EL (cell line): ENCODE data around the gene ZNF283.
"Not testable (repeated sequence)": the region's sequence is repeated elsewhere in the genome, so short reads cannot be mapped to it uniquely, and the experiment has no call there.

Experiments used
- DNase-seq: peaks from one replicate; pipeline ENCODE4 v3.0.0-alpha.2; 2016

The ZNF283 gene

GRCh38 chr19:43802216-43802951 lies 24.7 kb upstream of the ZNF283 start, which contains the start of gene LYPD5:
LYPD5 (minus strand) TSS chr19:43802447; CDS start chr19:43802380, 67 bp downstream.
- no peak for DNase-seq

- DNase-seq: no peak
Measured at GRCh38 chr19:43804432-43804831, 22.7 kb upstream of the ZNF283 start.

- not testable (repeated sequence) for DNase-seq
Measured at GRCh38 chr19:43806401-43806800, 20.7 kb upstream of the ZNF283 start.

GRCh38 chr19:43806848-43807247 lies 20.3 kb upstream of the ZNF283 start:
- no peak for DNase-seq

- no peak for DNase-seq
Measured at GRCh38 chr19:43807651-43808050, 19.5 kb upstream of the ZNF283 start.

GRCh38 chr19:43809762-43810696 lies 17.1 kb upstream of the ZNF283 start:
- DNase-seq: peak; percentile 59

- no peak for DNase-seq
Measured at GRCh38 chr19:43811837-43812236, 15.3 kb upstream of the ZNF283 start.

- no peak for DNase-seq
Measured at GRCh38 chr19:43812259-43812658, 14.9 kb upstream of the ZNF283 start.

- DNase-seq: no peak
Measured at GRCh38 chr19:43812688-43813087, 14.4 kb upstream of the ZNF283 start.

GRCh38 chr19:43814663-43815352 lies 12.3 kb upstream of the ZNF283 start:
- no peak for DNase-seq

GRCh38 chr19:43817454-43817853 lies 9.7 kb upstream of the ZNF283 start:
- not testable (repeated sequence) for DNase-seq

- DNase-seq: no peak
Measured at GRCh38 chr19:43818500-43818899, 8.6 kb upstream of the ZNF283 start.

- peak; percentile 64 for DNase-seq
Measured at GRCh38 chr19:43820098-43820883, 6.8 kb upstream of the ZNF283 start.

GRCh38 chr19:43820884-43821215 lies 6.3 kb upstream of the ZNF283 start:
- no peak for DNase-seq

GRCh38 chr19:43823856-43824255 lies 3.3 kb upstream of the ZNF283 start:
- DNase-seq: not testable (repeated sequence)

GRCh38 chr19:43824572-43824971 lies 2.5 kb upstream of the ZNF283 start:
- DNase-seq: not testable (repeated sequence)

GRCh38 chr19:43839139-43839538 lies 12.0 kb downstream of the ZNF283 start:
- DNase-seq: no peak

- no peak for DNase-seq
Measured at GRCh38 chr19:43842007-43842406, 14.9 kb downstream of the ZNF283 start.

- DNase-seq: peak; percentile 1
Measured at GRCh38 chr19:43847246-43847645, 20.1 kb downstream of the ZNF283 start.

- DNase-seq: peak; percentile 16
Measured at GRCh38 chr19:43847884-43848283, 20.8 kb downstream of the ZNF283 start.

GRCh38 chr19:43848821-43849220 lies 21.7 kb downstream of the ZNF283 start:
- DNase-seq: no peak

GRCh38 chr19:43858174-43858573 lies 31.1 kb downstream of the ZNF283 start:
- DNase-seq: no peak
